OCI-LY7 (cell line): ENCODE measurements around the gene CNTN4.

Experiments
- EZH2phosphoT487 ChIP-seq: fragments of 200-600 bp; sonication (generic); IDR thresholded peaks from 2 replicates; pipeline ENCODE4 v1.6.1; 2018; ENCODE audit warnings: low read depth, borderline replicate concordance, mild to moderate bottlenecking, mixed run types, antibody characterized with exemption, low read length, moderate library complexity, mixed read lengths
- TF ChIP-seq, protein P1 (sequence below): fragments of 200-600 bp; sonication (generic); conservative IDR thresholded peaks from 2 replicates; pipeline ENCODE4 v1.5.1; 2014; ENCODE audit warnings: mild to moderate bottlenecking, antibody characterized with exemption, low read length, moderate library complexity, mixed read lengths

DNA sequence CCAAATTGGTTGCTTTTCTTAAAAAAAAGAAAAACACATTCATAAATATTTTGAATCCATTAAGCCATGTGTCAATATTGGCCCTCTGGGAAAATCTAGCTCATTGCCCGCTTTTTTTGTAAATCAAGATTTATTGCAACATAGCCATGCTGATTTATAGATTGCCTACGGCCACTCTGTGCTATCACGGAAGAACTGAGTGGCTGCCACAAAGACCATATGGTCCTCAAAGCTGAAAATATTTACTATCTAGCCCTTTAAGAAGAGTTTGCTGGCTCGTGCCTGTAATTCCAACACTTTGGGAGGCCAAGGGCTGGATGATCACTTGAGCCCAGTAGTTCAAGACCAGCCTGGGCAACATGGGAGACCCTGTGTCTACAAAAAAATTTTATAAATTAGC, 965.6 kb downstream of the CNTN4 start:
- TF ChIP-seq, protein P1, sequence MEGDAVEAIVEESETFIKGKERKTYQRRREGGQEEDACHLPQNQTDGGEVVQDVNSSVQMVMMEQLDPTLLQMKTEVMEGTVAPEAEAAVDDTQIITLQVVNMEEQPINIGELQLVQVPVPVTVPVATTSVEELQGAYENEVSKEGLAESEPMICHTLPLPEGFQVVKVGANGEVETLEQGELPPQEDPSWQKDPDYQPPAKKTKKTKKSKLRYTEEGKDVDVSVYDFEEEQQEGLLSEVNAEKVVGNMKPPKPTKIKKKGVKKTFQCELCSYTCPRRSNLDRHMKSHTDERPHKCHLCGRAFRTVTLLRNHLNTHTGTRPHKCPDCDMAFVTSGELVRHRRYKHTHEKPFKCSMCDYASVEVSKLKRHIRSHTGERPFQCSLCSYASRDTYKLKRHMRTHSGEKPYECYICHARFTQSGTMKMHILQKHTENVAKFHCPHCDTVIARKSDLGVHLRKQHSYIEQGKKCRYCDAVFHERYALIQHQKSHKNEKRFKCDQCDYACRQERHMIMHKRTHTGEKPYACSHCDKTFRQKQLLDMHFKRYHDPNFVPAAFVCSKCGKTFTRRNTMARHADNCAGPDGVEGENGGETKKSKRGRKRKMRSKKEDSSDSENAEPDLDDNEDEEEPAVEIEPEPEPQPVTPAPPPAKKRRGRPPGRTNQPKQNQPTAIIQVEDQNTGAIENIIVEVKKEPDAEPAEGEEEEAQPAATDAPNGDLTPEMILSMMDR: no peak
- no peak for TF ChIP-seq EZH2phosphoT487
